GM20431 (cell line): ENCODE measurements around the gene JTB.

Experiments used
- in situ Hi-C: fragments of 300-500 bp; cut with MseI, MboI; formaldehyde crosslinking; loops from one replicate; pipeline ENCODE4 v1.15.0; 2020; ENCODE audit warnings: low sequenced_read_pairs; ENCODE audit not compliant: unreplicated experiment

JTB gene

DNA sequence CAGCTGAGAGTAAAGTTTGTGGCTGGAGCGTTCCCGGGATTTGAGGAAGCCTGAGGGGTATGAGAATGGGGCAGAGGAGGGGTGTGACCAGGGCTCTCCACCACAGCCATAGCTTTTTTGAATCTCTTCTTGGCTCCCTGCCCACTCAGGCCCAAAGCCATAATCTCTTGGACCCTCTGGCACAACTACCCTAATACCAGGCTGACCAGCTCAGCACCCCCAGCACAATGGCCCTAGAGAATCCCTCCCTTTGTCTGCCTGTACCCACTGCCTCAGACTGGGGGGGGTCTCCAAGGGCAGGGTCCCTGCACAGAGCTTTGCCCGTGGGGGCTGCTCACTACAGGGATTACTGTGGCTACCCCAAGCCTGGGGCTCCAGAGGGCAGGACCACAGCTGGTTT lies 38.5 kb downstream of the JTB start:
- in situ Hi-C loops: no loop called here

- in situ Hi-C loops: no loop called here
These were observed 40.1 kb downstream of the JTB start for GRCh38 chr1:153937331-153937730.

GRCh38 chr1:153936011-153936802 lies 41.3 kb downstream of the JTB start:
- in situ Hi-C loops: no loop called here

GRCh38 chr1:153934746-153935145 lies 42.7 kb downstream of the JTB start:
- in situ Hi-C loops: no loop called here

DNA sequence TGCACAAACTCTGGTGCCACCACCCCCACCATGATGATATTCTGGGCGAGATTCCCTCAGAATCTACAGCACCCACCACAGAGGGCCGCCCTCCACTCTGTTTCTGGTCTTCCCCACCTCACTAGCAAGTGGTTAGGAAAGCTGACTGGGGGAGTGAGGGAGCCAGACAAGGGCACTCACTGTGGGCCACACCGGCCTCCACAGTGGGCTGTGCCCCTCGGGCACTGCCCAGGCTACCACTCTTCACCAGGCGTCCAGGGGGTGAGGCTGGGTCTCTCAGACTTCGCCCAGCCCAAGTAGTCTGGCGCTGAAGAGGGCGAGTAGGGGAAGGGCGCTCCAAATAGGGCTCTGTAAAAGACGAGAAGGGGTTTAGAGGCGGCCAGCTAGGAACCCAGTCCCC lies 43.5 kb downstream of the JTB start:
- in situ Hi-C loops: no loop called here

GRCh38 chr1:153933430-153933829 lies 44.0 kb downstream of the JTB start:
- in situ Hi-C loops: no loop called here

DNA sequence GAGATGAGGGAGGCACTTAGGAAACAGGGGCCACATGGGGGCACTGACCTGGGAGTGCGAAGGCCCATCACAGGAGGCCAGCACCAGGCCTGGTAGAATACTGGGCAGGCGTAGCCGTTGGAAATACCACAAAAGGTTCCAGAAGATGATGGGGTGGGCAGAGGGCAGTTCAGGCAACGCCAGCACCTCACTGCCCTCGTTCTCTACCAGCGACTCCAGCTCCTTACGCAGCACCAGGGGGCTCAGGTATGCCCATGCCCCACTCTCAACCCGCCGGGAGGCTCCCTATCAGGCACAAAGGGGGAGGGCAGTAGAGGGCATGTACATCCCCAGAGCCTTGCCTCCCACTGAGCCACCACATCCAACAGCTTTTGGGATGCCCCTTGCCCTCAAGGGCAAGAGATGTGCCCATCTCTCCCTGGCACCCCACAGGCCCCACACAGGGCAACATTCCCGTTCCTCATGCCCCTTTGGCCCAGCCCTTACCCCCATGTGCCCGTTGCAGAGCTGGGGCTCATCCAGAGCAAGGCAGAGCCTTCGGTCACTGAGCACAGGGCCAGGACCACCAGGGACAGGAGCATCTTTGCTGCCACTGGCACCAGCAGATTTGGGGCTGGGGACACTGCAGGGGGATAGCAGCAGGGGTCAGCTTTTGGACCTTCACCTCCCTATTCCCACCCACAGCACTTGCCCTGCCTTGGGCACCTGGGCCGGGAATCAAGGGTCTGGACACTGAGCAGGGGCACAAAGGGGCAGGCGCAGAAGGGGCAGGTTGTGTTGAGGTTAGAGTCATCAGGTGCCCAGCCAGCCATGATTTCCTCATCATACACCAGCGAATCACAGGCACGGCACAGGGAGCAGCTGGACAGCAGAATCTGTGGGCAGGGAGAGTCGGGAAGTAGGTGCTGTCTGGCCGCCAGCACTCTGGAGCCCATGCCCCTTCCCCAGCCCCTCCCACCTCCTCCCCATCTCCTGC lies 45.0 kb downstream of the JTB start:
- in situ Hi-C loops: no loop called here

- in situ Hi-C loops: loop anchor here (10.0 kb wide), 1 partner anchor 105 kb away; no protein-coding TSS in a partner anchor
These were observed 47.2 kb downstream of the JTB start for GRCh38 chr1:153929981-153930948.

- in situ Hi-C loops: loop anchor here (10.0 kb wide), 1 partner anchor 105 kb away; no protein-coding TSS in a partner anchor
These were observed 48.0 kb downstream of the JTB start for GRCh38 chr1:153929426-153929825.

DNA sequence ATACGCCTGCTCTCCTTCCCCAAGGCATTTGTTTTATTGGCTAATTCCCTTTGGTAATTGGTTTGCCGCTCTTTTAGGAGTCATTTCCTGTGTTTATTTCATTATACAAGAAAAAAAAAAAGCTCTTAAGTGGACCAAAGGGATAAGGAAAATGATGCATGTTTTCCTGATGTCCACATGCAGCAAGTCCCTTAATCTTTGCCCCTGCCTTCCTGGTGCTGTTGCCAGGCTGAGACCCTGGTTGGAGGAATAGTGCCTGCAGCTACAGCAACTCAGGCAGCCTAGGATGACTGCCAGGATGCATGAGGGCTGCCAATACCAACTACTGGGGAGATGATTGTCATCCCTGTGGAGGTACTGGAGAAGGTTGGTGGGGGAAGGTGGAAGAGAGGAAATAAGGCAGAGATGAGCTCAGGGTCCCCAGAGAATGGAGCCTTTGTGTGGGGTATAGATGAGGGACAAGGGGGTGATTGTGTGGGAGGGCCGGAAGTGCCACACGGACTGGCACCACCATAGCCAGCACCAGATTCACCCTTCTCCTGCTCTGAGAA lies 48.6 kb downstream of the JTB start:
- in situ Hi-C loops: loop anchor here (10.0 kb wide), 1 partner anchor 104 kb away; no protein-coding TSS in a partner anchor

DNA sequence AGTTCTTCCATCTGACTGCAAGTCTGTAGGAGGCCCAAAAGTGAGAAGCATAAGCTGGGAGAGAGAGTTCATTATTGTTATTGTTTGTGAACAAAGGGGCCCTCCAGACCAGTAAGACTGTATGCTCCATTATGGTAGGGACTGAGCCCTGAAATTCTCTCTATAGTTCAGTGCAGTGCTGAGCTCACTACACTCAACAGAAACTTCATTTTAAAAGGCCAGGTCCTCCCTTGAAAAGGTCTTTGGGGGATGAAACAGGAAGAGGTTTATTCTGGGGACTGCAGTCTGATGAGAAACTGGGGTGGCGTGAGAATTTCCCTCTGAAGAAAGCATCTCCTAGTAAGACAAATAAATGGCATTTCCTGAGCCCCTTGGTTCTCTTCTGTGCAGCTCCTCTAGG lies 49.2 kb downstream of the JTB start:
- in situ Hi-C loops: loop anchor here (10.0 kb wide), 1 partner anchor 103 kb away; no protein-coding TSS in a partner anchor

DNA sequence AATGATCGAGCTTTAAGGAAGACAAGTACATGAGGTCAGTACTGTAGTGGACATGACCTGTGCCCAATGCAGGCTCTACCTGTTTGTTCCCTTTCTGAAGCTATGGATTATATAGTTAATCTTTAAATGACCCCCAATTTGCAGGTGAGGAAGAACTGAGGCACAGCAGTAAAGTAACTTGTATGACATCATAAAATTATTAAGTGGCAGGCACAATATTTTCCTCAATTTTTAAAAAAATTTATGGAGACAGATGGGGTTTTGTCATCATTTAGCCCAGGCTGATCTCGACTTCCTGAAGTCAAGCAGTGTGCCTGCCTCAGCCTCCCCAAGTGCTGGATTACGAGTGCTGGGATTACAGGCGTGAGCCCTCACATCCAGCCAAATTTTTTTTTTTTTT lies 51.1 kb downstream of the JTB start:
- in situ Hi-C loops: loop anchor here (10.0 kb wide), 1 partner anchor 102 kb away; no protein-coding TSS in a partner anchor
